Activated CD4-positive, CD25-positive, alpha-beta regulatory T cell treated with anti-CD3 and anti-CD28 coated beads, Interleukin-2, amount 50 U/mL, for 16 hours (primary cell): ENCODE results near the gene HMGXB3.
"Not testable (repeated sequence)": the region's sequence is repeated elsewhere in the genome, so short reads cannot be mapped to it uniquely, and the experiment has no call there.

Experiments used
- DNase-seq: peaks from one replicate; pipeline ENCODE4 v3.0.0-alpha.2; 2020; ENCODE audit warnings: low read depth, low spot score

Gene HMGXB3

GRCh38 chr5:150022158-150022531 is 21.6 kb downstream of the HMGXB3 start:
- DNase-seq: no peak

GRCh38 chr5:150022681-150023080 is 22.1 kb downstream of the HMGXB3 start:
- DNase-seq: no peak

GRCh38 chr5:150023136-150023535 is 22.6 kb downstream of the HMGXB3 start:
- DNase-seq: no peak

- no peak for DNase-seq
Measured at GRCh38 chr5:150024346-150024984, 23.9 kb downstream of the HMGXB3 start.

- DNase-seq: no peak
Measured at GRCh38 chr5:150026682-150027172, 26.2 kb downstream of the HMGXB3 start.

- not testable (repeated sequence) for DNase-seq
Measured at GRCh38 chr5:150028047-150028446, 27.5 kb downstream of the HMGXB3 start.

- no peak for DNase-seq
Measured at GRCh38 chr5:150033334-150033733, 32.8 kb downstream of the HMGXB3 start.

- DNase-seq: no peak
Measured at GRCh38 chr5:150034662-150035061, 34.1 kb downstream of the HMGXB3 start.

- no peak for DNase-seq
Measured at GRCh38 chr5:150035139-150035895, 34.8 kb downstream of the HMGXB3 start.

- DNase-seq: no peak
Measured at GRCh38 chr5:150036513-150036912, 36.0 kb downstream of the HMGXB3 start.

GRCh38 chr5:150038547-150038946 is 38.0 kb downstream of the HMGXB3 start:
- no peak for DNase-seq

- DNase-seq: no peak
Measured at GRCh38 chr5:150042459-150042858, 41.9 kb downstream of the HMGXB3 start.

GRCh38 chr5:150043657-150044328 is 43.3 kb downstream of the HMGXB3 start:
- DNase-seq: no peak

- DNase-seq: no peak
Measured at GRCh38 chr5:150044329-150044681, 43.8 kb downstream of the HMGXB3 start.

GRCh38 chr5:150044712-150045111 is 44.2 kb downstream of the HMGXB3 start:
- no peak for DNase-seq

GRCh38 chr5:150045549-150045948 is 45.0 kb downstream of the HMGXB3 start:
- DNase-seq: no peak

GRCh38 chr5:150046031-150046430 is 45.5 kb downstream of the HMGXB3 start:
- no peak for DNase-seq

- DNase-seq: not testable (repeated sequence)
Measured at GRCh38 chr5:150050172-150050811, 49.8 kb downstream of the HMGXB3 start.

- no peak for DNase-seq
Measured at GRCh38 chr5:150051657-150052195, 51.2 kb downstream of the HMGXB3 start.

- DNase-seq: no peak
Measured at GRCh38 chr5:150052226-150052955, 51.9 kb downstream of the HMGXB3 start.
